ENCODE measurements around the gene FADS2.

Gene FADS2

DNA sequence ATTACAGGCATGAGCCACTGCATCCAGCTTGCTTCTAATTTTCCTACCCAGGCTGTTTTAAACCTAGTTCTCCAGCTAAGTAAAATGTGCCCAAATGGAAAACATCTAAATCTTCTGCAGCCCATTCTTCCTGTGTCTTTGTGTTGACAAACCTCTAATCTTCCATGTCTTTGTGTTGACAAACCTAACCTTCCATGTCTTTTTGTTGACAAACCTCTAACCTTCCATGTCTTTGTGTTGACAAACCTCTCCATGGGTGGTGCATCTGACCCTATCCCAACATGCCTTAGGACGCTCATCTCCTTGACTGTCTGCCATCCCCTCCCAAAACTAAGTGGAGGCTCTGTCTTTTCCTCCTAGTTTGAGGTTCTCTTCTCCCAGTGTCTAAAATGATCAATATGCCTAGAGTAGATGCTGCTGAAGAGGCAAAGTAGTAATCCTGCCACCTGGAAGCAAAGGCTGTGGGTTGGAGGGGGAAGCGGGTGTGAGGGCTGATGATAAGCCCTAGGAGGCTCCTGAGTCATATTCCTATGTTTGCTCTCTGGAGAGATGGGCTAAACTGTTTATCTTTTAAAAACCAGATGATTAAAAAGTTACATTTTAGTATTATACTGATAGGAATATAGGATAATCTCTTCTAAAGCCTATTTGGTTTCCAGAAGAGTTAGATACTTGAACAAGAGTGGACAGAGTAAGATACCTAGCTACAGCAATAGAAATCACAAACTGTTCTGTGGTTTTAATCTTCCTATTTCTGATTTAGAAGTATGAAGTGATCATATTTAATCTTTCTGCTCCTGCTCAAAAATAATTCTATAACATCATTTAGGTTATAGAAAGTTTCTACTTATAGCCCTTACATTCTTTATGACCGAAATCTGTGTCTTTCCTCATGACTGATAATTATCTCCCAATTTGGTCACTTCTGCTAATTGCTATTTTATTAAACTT lies 27.5 kb upstream of the FADS2 start:
- TF ChIP-seq JUND (IDR thresholded peaks at IDR 0.05; ENCODE audit: low read depth) = no peak
- in situ Hi-C loops (cut with HindIII; ENCODE audit: low pct_unique_long_range_greater_than_20kb, low sequenced_read_pairs) = no loop called here
- DNase-seq (ENCODE audit: low read depth in 1 of 2, low spot score in 1 of 2) = no peak

DNA sequence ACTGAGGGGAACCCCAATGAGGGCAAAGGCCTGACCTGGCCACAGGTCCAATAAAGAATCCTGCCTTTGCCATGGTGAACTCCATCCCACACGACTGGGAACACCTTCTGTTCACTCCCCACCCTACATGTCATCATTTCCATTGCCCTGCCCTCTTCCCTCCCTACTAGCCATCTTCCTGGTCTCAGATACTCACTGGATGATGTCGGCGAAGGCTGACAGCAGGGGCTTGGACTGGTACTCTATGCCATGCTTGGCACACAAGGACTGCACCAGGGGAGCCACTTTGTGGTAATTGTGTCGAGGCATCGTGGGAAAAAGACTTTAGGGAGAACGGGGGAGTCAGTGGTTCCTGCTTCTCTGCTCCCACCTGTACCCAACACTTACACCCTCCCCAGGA lies 25.5 kb upstream of the FADS2 start:
- in situ Hi-C loops (cut with HindIII; ENCODE audit: low pct_unique_long_range_greater_than_20kb, low sequenced_read_pairs) = no loop called here
- DNase-seq (ENCODE audit: low read depth in 1 of 2, low spot score in 1 of 2) = no peak
- TF ChIP-seq JUND (IDR thresholded peaks at IDR 0.05; ENCODE audit: low read depth) = no peak

DNA sequence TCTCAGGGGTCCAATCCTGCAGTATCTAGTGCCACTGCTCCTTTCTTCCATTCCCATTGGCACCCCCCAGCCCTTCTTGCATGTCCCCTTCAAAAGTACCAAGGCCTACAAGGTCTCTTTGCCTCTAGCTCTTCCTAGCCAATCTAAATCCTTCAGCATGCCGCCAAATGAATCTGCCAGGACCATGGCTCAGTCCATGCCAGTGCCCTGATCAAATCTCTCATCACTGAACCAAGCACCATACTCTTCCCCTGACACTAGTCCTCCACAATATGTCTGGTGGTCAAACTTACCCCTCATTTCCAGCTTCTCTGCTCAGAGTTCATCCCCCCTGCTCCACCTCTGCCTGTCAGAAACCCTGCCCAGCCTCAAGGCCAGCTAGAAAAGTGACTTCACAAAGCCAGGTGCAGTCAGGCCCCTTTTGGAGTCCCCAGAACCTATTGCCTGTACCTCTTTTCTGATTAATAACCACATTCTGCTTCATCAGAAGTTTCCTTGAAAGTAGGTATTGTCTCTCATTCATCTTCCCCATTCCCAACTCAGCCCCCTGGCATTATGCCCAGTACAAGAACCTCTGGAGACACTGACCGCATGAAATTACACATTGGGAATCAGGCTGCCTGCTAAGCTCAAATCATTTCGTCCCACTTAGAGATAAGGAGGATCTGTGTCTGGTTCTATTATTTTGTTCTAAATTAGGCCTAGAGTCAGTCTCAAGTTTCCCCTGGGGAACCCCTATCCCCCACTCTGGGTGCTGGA lies 24.0 kb upstream of the FADS2 start:
- no peak for TF ChIP-seq JUND (IDR thresholded peaks at IDR 0.05; ENCODE audit: low read depth)
- no peak for DNase-seq (ENCODE audit: low read depth in 1 of 2, low spot score in 1 of 2)
- in situ Hi-C loops (cut with HindIII; ENCODE audit: low pct_unique_long_range_greater_than_20kb, low sequenced_read_pairs) = no loop called here

DNA sequence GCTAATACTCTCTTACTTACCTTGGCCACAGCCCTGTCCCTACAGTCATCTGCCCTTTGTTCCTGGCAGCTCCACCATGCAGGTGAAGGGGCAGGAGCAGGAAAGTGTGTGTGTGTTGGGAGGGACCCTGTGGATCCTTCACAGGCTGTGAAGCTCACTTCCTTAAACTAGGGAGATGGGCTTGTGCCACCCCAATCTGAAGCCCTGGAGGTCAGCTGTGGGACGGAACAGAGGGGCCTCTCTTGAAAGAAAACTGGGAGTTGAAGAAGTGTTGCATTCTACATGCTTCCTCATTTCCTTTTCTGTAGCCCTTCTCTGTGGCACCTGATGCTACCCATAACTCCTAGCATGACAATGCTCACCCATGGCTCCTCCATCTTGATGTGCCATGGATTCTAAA lies 23.0 kb upstream of the FADS2 start:
- DNase-seq (ENCODE audit: low read depth in 1 of 2, low spot score in 1 of 2) = no peak
- in situ Hi-C loops (cut with HindIII; ENCODE audit: low pct_unique_long_range_greater_than_20kb, low sequenced_read_pairs) = no loop called here
- no peak for TF ChIP-seq JUND (IDR thresholded peaks at IDR 0.05; ENCODE audit: low read depth)

DNA sequence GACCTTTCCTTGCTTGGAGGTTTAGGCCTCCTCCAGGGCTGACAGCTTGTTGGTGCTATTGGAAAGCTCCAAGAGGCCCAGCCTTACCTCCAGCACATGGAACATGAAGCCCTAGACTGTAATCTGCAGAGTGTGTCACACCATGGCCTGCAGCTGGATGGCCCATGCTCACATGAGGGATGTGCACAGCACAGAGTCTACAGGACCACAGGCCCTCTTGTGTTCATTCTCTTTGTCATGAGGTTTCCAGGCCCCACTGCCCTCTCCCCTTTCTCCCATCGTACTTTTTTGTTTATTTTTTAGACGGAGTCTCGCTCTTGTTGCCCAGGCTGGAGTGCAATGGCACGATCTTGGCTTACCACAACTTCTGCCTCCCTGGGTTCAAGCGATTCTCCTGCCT lies 21.3 kb upstream of the FADS2 start:
- TF ChIP-seq JUND (IDR thresholded peaks at IDR 0.05; ENCODE audit: low read depth) = no peak
- in situ Hi-C loops (cut with HindIII; ENCODE audit: low pct_unique_long_range_greater_than_20kb, low sequenced_read_pairs) = no loop called here
- DNase-seq (ENCODE audit: low read depth in 1 of 2, low spot score in 1 of 2) = no peak

DNA sequence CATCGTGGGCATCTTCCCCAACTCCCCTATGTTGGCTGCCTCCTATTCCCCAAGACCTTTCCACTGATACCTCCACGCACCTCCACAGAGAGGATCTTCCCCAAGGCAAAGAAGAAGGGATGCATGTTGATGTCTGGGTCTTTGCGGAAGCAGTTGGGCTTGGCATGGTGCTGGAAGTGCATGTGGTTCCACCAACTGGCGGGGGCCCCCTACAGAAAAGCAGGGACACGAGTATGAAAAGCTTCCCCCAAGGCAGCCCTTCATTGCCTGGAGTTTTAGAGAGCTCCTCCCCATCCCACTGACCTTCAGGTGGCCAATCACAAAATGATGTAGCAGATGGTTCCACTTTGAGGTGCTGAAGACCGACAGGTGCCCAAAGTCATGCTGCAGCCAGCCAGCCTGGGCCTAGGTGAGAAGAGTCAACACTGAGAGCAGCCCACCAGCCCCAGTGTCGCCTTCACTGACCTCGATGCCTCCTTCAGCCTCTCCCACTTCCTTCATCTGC lies 17.4 kb upstream of the FADS2 start:
- in situ Hi-C loops (cut with HindIII; ENCODE audit: low pct_unique_long_range_greater_than_20kb, low sequenced_read_pairs) = no loop called here
- no peak for DNase-seq (ENCODE audit: low read depth in 1 of 2, low spot score in 1 of 2)
- no peak for TF ChIP-seq JUND (IDR thresholded peaks at IDR 0.05; ENCODE audit: low read depth)

DNA sequence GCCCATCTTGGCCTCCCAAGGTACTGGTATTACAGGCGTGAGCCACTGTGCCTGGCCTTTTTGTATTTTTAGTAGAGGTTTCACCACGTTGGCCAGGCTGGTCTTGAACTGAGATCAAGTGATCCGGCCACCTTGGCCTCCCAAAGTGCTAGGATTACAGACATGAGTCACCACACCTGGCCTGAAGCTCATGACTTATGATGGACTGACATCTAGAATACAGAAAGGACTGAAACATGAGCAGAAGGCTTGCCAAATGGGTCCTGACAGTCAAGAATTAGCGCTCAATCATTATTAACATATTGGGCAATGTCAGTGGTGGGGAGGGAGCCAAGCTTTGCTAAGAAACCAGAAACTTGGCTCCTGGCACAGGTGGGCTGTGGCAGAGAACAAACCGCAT lies 16.3 kb upstream of the FADS2 start:
- TF ChIP-seq JUND (IDR thresholded peaks at IDR 0.05; ENCODE audit: low read depth) = no peak
- in situ Hi-C loops (cut with HindIII; ENCODE audit: low pct_unique_long_range_greater_than_20kb, low sequenced_read_pairs) = no loop called here
- DNase-seq (ENCODE audit: low read depth in 1 of 2, low spot score in 1 of 2) = no peak

DNA sequence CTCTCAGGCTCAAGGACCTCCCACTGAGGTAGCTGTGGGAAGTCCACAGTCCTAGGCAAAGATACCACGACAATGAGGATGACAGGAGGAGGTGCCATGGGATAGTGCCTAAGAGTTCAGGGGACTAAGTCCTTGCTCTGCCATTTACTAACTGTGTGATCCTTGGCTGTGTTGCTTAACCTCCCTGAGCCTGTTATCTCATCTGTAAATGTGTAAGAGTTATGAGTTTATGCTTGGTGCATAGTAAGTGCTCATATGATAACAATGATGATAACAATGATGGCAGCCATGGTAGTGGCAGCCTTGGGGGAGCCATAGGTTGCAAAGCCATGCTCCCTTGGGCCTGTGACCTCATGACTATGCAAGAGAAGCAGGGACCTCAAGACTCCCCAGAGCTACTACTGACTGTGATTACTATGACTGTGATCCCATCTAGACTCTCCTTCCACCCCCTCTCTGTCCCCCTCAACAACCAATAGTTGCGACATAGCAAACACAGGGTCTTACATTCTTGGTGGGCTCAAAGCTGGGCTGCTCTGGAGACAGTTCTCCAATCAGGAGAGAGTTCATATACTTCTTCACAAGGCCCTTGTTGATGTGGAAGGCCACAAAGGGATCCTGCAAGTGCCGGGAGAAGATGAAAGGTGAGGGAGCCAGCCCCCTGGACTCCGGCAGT lies 15.2 kb upstream of the FADS2 start:
- in situ Hi-C loops (cut with HindIII; ENCODE audit: low pct_unique_long_range_greater_than_20kb, low sequenced_read_pairs) = no loop called here
- TF ChIP-seq JUND (IDR thresholded peaks at IDR 0.05; ENCODE audit: low read depth) = no peak
- no peak for DNase-seq (ENCODE audit: low read depth in 1 of 2, low spot score in 1 of 2)

DNA sequence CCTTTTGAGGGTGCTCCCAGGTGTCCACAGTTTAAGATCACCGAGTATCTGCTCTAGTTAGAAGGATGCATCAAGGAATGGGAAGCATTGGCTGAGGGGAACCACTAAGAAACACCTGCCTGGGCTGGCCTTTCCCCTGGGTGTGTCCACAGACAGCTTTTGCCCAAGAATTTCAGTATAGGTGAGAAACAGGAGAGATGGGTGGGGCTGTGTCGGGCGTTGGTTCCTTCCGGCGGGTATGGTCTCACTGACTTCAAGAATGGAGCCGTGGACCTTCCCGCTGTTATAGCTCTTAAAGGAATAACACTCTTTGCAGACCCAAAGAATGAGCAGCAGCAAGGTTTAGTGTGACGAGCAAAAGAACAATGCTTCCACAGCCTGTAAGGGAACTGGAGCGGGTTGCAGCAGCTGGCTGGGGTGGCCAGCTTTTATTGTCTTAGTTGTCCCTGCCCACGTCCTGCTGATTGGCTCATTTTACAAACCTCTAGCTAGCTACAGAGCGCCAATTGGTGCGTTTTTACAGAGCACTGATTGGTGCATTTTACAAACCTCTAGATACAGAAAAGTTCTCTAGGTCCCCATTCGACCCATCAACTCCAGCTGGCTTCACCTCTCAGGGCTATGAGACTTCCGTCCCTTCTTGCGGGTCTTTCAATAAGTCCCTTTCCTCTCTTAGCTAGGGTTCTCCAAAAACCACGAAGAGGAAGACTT lies 13.7 kb upstream of the FADS2 start:
- DNase-seq (ENCODE audit: low read depth in 1 of 2, low spot score in 1 of 2) = peak in 1 of 2 experiments; percentile 63
- in situ Hi-C loops (cut with HindIII; ENCODE audit: low pct_unique_long_range_greater_than_20kb, low sequenced_read_pairs) = no loop called here
- TF ChIP-seq JUND (IDR thresholded peaks at IDR 0.05; ENCODE audit: low read depth) = no peak

DNA sequence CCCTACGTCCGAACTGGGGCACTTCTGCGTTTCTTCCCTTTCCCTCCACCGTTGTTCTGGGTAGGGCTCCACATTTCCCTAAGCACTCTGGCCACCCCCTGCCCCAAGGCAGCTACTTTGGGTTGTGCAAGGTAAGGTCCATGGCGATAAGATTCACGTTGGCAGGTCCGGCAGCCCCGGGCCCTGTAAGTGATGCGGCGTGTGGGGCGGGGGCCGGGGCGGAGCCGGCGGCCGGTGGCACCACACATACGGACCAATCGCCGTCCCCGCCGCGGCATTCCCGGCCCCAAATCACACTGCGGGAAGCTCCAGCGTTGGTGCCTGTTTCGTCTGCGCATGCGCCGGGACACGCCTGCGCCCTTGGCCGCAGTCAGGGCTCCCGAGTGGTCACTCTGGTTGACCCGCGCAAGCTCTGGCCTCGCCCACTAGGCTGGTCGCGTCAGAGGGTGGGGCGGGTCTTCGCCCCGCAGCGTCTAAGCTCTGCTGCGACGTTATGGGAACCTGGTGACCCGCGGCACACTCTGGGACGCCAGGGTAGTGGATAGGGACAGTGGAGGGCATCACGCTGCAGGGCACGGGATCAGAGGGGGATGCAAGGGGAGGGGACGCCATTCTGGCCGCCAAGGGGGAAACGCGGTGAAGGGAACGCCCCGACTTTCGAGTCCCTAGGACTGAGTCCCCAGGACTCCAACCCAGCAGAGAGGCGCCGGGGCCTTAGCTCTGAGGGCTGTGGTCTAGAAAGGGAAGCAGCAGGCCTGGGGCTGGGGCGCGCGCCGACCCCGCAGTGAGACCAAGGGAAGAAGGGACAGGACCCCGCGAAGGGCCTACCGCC lies 12.9 kb upstream of the FADS2 start:
- in situ Hi-C loops (cut with HindIII; ENCODE audit: low pct_unique_long_range_greater_than_20kb, low sequenced_read_pairs) = no loop called here
- DNase-seq (ENCODE audit: low read depth in 1 of 2, low spot score in 1 of 2) = peak; percentile 97 to 98
- no peak for TF ChIP-seq JUND (IDR thresholded peaks at IDR 0.05; ENCODE audit: low read depth)
